Activated B cell treated with CpG ODN at 0.5 μM for 24 hours (primary cell): ENCODE data around the gene MXD3. TPM values are rescaled to one million over a fixed set of nuclear protein-coding genes. Genes with fewer than 3 reads are reported as not detected.
"Not testable (repeated sequence)": the region's sequence is repeated elsewhere in the genome, so short reads cannot be mapped to it uniquely, and the experiment has no call there.

Source experiments
- ATAC-seq: fragments of 200-7000 bp; cut with Tn5 transposase; one replicate; pipeline ENCODE4 v1.10.0; 2021; ENCODE audit warnings: low read depth, mild to moderate bottlenecking, moderate library complexity
- CTCF ChIA-PET: fragments of 350-600 bp; sonication (Branson Sonifier 250); formaldehyde crosslinking; loops from one replicate; lab custom pipeline; 2021; ENCODE audit warnings: antibody characterized with exemption; lab: Charles Lee
- POLR2A ChIA-PET: fragments of 350-600 bp; sonication (Branson Sonifier 250); formaldehyde crosslinking; loops from one replicate; lab custom pipeline; 2021; ENCODE audit warnings: antibody characterized with exemption; lab: Charles Lee
- DNase-seq: peaks from one replicate; pipeline ENCODE4 v3.0.0; 2022
- H3K27ac Mint-ChIP-seq: one replicate; pipeline ENCODE4 v1.8.0; 2020; ENCODE audit warnings: mixed read lengths
- H3K27me3 Mint-ChIP-seq: one replicate; pipeline ENCODE4 v1.8.0; 2021; ENCODE audit warnings: mixed read lengths
- H3K36me3 Mint-ChIP-seq: one replicate; pipeline ENCODE4 v1.8.0; 2021; ENCODE audit warnings: low read depth, mixed read lengths
- H3K4me1 Mint-ChIP-seq: one replicate; pipeline ENCODE4 v1.8.0; 2021; ENCODE audit warnings: mixed read lengths
- H3K4me3 Mint-ChIP-seq: one replicate; pipeline ENCODE4 v1.8.0; 2020; ENCODE audit warnings: mild to moderate bottlenecking, mixed read lengths
- H3K9me3 Mint-ChIP-seq: one replicate; pipeline ENCODE4 v1.8.0; 2020; ENCODE audit warnings: mixed read lengths
- intact Hi-C: fragments of 100-400 bp; cut with micrococcal nuclease; formaldehyde crosslinking; loops from one replicate; pipeline ENCODE4 v1.15.1; 2024
- total RNA-seq: library from RNA; stranded (reverse); gene quantifications from 2 replicates; pipeline ENCODE4 v1.2.3, GENCODE V29; 2022
- TF ChIP-seq, protein P1 (sequence below): fragments of 200-600 bp; IDR thresholded peaks from one replicate; pipeline ENCODE4 v1.8.0; 2022; ENCODE audit warnings: antibody characterized with exemption, mild to moderate bottlenecking

The MXD3 gene
- total RNA-seq, 1 donor from 2014 or later: 9.1 TPM

DNA sequence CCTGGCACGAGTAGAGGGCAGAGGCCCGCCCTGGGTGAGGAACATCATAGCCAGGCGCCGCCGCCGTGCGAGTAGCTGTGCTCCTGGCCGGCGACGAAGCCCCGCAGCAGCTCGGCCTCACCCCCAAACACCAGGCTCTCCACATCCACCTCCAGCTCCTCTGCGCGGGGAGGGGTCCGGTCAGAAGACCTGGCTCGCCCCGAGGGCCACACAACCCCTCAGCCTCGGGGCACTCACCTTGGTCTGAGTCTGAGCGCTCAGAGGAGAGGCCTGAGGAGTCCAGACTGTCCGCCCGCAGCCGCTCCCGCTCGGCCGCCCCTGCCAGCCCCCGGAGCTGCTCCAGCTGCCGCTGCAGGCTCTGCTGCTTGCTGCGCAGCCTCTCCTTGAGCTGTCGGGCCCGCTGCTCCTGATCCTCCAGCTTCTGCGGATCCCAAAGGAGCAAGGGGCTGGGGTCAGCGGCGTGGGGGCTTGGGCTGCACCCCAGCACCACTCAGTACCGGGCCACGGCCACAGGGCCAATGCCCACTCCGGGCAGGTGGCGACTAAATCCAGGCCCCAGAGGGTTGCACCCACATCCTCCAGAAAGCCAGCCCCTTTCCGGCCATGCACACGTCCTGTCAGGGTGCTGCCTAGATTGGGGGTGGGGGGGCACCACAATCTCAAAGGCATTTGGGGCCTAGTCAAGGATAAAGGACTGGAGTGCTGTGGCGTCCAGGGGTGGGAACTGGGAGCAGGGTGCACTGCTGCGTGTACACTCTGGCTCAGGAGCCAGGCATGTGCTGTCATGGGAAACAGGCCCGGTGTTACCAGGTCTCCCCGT lies 3.9 kb downstream of the MXD3 start:
- ATAC-seq (no peak), DNase-seq (no peak)
- TF ChIP-seq, protein P1, sequence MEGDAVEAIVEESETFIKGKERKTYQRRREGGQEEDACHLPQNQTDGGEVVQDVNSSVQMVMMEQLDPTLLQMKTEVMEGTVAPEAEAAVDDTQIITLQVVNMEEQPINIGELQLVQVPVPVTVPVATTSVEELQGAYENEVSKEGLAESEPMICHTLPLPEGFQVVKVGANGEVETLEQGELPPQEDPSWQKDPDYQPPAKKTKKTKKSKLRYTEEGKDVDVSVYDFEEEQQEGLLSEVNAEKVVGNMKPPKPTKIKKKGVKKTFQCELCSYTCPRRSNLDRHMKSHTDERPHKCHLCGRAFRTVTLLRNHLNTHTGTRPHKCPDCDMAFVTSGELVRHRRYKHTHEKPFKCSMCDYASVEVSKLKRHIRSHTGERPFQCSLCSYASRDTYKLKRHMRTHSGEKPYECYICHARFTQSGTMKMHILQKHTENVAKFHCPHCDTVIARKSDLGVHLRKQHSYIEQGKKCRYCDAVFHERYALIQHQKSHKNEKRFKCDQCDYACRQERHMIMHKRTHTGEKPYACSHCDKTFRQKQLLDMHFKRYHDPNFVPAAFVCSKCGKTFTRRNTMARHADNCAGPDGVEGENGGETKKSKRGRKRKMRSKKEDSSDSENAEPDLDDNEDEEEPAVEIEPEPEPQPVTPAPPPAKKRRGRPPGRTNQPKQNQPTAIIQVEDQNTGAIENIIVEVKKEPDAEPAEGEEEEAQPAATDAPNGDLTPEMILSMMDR: no peak
- intact Hi-C loops: no loop called here
- no peak overlapping the region for H3K4me3 Mint-ChIP-seq
- CTCF ChIA-PET: interaction anchor here (1.1 kb wide), 1 partner anchor 45 kb away, joined by 4 read pairs; no protein-coding TSS in a partner anchor
- H3K36me3 Mint-ChIP-seq: peaks cover 25% of the 10 kb centered on the region
- H3K4me1 Mint-ChIP-seq: peaks cover 64% of the 10 kb centered on the region
- H3K27ac Mint-ChIP-seq: no peak overlapping the region
- no peaks in the 10 kb centered on the region for H3K9me3 Mint-ChIP-seq
- no peaks in the 10 kb centered on the region for H3K27me3 Mint-ChIP-seq
- POLR2A ChIA-PET: interaction anchor here (0.6 to 1.4 kb wide), 3 partner anchors 10 to 202 kb away, joined by 3 to 8 read pairs (median 4); partner anchors contain the start of gene DOK3

DNA sequence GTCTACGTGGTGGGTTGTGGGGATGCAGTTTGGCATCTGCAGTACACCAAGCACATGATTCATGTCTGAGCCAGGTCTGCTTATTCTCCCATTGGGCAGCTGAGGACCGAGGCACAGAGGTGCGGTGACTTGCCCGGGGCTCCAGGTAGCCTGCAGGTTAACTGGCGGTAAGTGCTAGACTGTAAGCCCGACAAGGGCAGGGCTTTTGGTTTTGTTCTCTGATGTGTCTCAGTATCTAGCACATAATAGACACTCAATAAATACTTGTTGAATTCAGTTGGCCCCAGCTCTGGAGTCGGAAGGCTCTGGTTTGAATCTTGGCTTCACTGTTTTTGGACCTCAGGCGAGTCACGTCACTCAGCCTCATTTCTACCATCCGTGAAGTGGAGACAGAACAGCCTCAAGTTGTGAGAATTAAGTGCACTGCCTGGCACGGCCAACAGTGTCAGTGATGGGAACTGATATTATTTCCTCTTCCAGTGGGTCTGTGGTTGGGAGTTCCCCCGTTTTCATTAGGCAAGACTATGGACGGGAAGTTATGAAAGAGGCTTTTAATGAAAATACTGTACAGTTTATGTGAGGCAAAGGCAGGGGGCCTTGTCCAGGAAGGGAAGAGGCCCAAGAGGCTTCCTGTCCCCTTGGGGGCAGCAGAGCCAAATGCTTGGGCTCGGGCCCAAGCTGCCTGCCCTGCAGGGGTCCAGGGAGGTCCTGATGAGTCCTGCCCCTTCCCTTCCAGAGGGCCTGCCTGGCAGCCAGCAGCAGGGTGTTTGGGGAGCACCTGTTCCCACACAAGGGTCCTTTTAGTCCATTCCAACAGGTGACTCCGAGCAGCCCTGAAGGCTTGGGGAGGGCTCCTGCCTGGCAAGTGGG lies 4.8 kb downstream of the MXD3 start:
- POLR2A ChIA-PET: interaction anchor here (0.5 to 1.0 kb wide), 3 partner anchors 11 to 186 kb away, joined by 3 to 8 read pairs (median 4); no protein-coding TSS in a partner anchor
- DNase-seq (no peak), ATAC-seq (no peak)
- Mint-ChIP-seq H3K27me3 (no peaks in the 10 kb centered on the region), H3K4me3 (peak overlapping the region; percentile 29), H3K36me3 (peaks cover 25% of the 10 kb centered on the region), H3K9me3 (no peaks in the 10 kb centered on the region), H3K27ac (peak overlapping the region; percentile 36), H3K4me1 (peaks cover 69% of the 10 kb centered on the region)
- intact Hi-C loops: no loop called here
- CTCF ChIA-PET: no interaction called here
- TF ChIP-seq, protein P1: no peak

DNA sequence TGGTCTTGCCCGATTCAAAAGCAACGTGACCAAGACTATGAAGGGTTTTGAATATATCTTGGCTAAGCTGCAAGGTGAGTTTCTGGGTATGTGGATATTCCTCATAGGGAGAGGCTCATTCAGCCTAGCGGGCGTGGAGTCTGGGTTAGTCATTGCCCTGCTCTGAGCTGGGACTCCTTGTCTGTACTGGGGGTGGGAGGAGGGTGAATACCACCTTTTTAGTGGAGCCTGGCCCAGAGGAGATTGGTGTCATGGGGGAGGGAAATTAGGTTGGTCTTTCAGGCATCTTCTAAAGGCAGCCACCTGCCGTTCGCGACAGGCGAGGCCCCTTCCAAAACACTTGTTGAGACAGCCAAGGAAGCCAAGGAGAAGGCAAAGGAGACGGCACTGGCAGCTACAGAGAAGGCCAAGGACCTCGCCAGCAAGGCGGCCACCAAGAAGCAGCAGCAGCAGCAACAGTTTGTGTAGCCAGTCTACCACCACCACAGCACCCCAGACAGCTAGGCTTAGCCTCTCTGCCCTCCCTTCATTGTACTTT lies 5.5 kb downstream of the MXD3 start:
- Mint-ChIP-seq H3K4me3 (peak overlapping the region; percentile 19), H3K36me3 (peaks cover 25% of the 10 kb centered on the region), H3K4me1 (peaks cover 71% of the 10 kb centered on the region)
- ATAC-seq, H3K9me3 Mint-ChIP-seq, H3K27me3 Mint-ChIP-seq, CTCF ChIA-PET, intact Hi-C loops, H3K27ac Mint-ChIP-seq, POLR2A ChIA-PET, DNase-seq: not testable (repeated sequence)

DNA sequence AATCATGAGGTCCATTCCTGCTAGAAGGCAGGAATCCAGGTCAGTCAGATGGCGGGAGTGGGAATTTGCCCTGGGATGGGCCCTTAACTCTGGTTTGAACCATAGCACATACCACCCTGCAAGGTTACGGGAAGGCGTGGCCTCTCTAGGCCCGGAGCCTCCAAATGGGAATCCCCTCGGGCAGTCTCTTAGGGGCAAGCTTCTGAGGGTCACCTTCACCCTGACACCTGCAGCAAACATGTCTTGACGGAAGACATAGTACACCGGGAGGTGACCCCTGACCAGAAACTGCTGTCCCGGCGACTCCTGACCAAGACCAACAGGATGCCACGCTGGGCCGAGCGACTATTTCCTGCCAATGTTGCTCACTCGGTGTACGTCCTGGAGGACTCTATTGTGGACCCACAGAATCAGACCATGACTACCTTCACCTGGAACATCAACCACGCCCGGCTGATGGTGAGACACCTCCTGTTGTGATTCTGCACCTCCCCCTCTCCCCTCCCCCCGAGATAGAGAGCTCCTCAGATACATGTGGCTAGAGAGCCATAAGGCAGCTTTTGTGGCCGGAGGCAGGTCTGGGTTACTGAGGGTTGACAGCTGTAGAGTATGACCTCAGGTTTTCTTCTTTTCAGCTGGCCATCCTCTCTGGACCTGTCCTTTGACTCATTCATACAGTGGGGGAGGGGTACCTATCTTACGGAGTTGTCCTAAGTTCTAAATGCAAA lies 7.1 kb downstream of the MXD3 start:
- peaks cover 25% of the 10 kb centered on the region for H3K36me3 Mint-ChIP-seq
- POLR2A ChIA-PET: interaction anchor here (0.6 to 1.0 kb wide), 2 partner anchors 121 to 175 kb away, joined by 3 read pairs; no protein-coding TSS in a partner anchor
- TF ChIP-seq, protein P1: no peak
- peaks cover 70% of the 10 kb centered on the region for H3K4me1 Mint-ChIP-seq
- H3K27ac Mint-ChIP-seq: peak overlapping the region; percentile 80
- ATAC-seq (no peak), DNase-seq (no peak)
- no peaks in the 10 kb centered on the region for H3K9me3 Mint-ChIP-seq
- no peaks in the 10 kb centered on the region for H3K27me3 Mint-ChIP-seq
- intact Hi-C loops: loop anchor here (5.0 kb wide), 3 partner anchors 297 to 917 kb away; partner anchors contain the start of genes HIGD2A, NOP16, RNF44 and UIMC1
- CTCF ChIA-PET: no interaction called here
- peak overlapping the region; percentile 90 for H3K4me3 Mint-ChIP-seq
